ENCODE data around the gene ZMYND10. TPM values are rescaled to one million over a fixed set of nuclear protein-coding genes. Genes with fewer than 3 reads are reported as not detected.

The ZMYND10 gene
- total RNA-seq, 2 donors from 2014 or later, result 0.37 to 1.5 TPM

GRCh38 chr3:50350527-50351322 is 5.2 kb upstream of the ZMYND10 start, which contains the start of the genes CYB561D2 and NPRL2:
CYB561D2 (plus strand) TSS chr3:50350862; CDS start chr3:50351434, 572 bp downstream.
NPRL2 (minus strand) TSS chr3:50350775; CDS start chr3:50350652, 123 bp downstream.
- Histone ChIP-seq H3K4me3 (peak within 1 kb of the TSS; percentile 59), H3K9me3 (no peaks in the 10 kb centered on the region), H3K27ac (peak within 1 kb of the TSS; percentile 85), H3K9ac (ENCODE audit: low read depth in 2 of 2, low read length in 2 of 2) (peak within 1 kb of the TSS; percentile 71 to 92), H3K4me1 (peaks cover 18% of the 10 kb centered on the region), H3K27me3 (no peaks in the 10 kb centered on the region), H3K36me3 (peaks cover 8% of the 10 kb centered on the region)
- intact Hi-C loops (cut with DNase I), result no loop called here
- no peak for TF ChIP-seq CTCF (IDR thresholded peaks at IDR 0.05)
- DNase-seq, result peak; percentile 100

DNA sequence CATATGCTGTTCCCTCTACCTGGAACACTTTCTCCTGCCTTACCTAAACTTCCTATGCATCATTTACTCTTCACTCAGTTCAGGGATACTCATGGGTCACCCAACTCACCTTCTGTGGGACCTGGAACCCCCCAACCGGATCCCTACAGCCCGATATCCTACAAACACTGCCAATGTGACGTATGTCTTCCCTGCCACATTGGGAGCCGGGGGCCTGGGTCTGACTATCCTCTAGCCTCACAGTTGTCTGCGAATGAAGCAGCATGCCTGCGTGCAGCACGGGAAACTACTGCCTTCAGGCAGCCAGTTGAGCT is 4.6 kb upstream of the ZMYND10 start:
- H3K27me3 ChIP-seq, result no peaks in the 10 kb centered on the region
- H3K4me3 ChIP-seq, result peak overlapping the region; percentile 59
- peak overlapping the region; percentile 71 to 92 for H3K9ac ChIP-seq (ENCODE audit: low read depth in 2 of 2, low read length in 2 of 2)
- TF ChIP-seq CTCF (IDR thresholded peaks at IDR 0.05), result no peak
- peaks cover 21% of the 10 kb centered on the region for H3K4me1 ChIP-seq
- no peak for DNase-seq
- peaks cover 7% of the 10 kb centered on the region for H3K36me3 ChIP-seq
- H3K27ac ChIP-seq, result peak overlapping the region; percentile 85
- no peaks in the 10 kb centered on the region for H3K9me3 ChIP-seq
- intact Hi-C loops (cut with DNase I), result no loop called here

DNA sequence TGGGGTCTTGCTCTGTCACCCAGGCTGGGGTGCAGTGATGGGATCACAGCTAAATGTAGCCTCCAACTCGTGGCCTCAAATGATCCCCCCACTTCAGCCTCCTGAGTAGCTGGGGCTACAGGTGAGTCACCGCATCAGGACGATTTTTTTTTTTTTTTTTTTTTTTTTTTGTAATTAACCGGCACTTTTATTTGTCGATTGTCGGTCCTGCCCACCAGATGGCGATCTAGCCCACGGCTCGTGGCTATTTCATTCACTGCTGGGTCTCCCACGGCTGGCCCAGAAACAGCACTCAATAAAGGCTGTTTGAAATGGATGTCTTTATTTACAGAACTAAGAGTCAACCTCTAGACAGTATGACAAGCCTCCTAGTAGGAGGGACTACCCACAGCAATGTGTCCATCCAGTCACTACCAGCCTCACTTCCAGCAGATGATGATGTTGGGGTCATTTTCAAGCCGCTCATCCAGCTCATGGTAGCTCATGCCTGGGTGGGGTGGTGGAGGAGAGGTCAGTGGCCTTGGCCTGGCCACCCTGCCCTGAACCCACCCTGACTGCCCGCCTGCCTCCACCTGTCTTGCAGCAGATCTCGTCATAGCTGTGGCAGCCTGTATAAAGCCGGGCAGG is 1.8 kb upstream of the ZMYND10 start:
- no peaks in the 10 kb centered on the region for H3K36me3 ChIP-seq
- H3K4me1 ChIP-seq, result peaks cover 19% of the 10 kb centered on the region
- no peaks in the 10 kb centered on the region for H3K9me3 ChIP-seq
- H3K27ac ChIP-seq, result no peak overlapping the region
- TF ChIP-seq CTCF (IDR thresholded peaks at IDR 0.05), result peak; percentile 47
- peak; percentile 73 for DNase-seq
- no peaks in the 10 kb centered on the region for H3K27me3 ChIP-seq
- H3K4me3 ChIP-seq, result no peak overlapping the region
- no peak overlapping the region for H3K9ac ChIP-seq (ENCODE audit: low read depth in 2 of 2, low read length in 2 of 2)
- intact Hi-C loops (cut with DNase I), result loop anchor here (5.0 kb wide), 1 partner anchor 195 kb away; no protein-coding TSS in a partner anchor

DNA sequence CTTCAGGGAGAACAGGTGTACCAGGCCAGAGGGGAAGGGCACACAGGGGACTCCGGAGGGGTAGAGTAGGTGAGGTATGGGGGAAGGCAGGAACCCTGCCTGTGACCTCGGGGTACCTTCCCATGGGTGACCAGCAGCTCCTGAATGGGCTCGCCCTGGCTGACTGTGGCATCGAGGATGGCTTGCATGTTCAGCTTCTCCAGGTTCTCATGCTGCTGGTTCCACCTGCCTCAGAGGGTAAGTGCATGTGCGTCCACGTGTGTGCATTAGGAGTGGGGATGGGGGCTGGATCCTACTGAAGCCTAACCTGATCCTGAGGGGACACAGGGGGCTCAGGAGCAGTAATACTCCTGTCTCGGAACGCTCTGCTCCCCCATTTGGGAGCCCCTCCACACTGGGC is 524 bp downstream of the ZMYND10 start:
- no peaks in the 10 kb centered on the region for H3K36me3 ChIP-seq
- no peak for TF ChIP-seq CTCF (IDR thresholded peaks at IDR 0.05)
- no peak overlapping the region for H3K27ac ChIP-seq
- intact Hi-C loops (cut with DNase I), result loop anchor here (5.0 kb wide), 1 partner anchor 197 kb away; no protein-coding TSS in a partner anchor
- no peaks in the 10 kb centered on the region for H3K9me3 ChIP-seq
- H3K4me1 ChIP-seq, result peaks cover 10% of the 10 kb centered on the region
- no peak overlapping the region for H3K9ac ChIP-seq (ENCODE audit: low read depth in 2 of 2, low read length in 2 of 2)
- H3K27me3 ChIP-seq, result no peaks in the 10 kb centered on the region
- DNase-seq, result no peak
- peak overlapping the region; percentile 25 for H3K4me3 ChIP-seq

DNA sequence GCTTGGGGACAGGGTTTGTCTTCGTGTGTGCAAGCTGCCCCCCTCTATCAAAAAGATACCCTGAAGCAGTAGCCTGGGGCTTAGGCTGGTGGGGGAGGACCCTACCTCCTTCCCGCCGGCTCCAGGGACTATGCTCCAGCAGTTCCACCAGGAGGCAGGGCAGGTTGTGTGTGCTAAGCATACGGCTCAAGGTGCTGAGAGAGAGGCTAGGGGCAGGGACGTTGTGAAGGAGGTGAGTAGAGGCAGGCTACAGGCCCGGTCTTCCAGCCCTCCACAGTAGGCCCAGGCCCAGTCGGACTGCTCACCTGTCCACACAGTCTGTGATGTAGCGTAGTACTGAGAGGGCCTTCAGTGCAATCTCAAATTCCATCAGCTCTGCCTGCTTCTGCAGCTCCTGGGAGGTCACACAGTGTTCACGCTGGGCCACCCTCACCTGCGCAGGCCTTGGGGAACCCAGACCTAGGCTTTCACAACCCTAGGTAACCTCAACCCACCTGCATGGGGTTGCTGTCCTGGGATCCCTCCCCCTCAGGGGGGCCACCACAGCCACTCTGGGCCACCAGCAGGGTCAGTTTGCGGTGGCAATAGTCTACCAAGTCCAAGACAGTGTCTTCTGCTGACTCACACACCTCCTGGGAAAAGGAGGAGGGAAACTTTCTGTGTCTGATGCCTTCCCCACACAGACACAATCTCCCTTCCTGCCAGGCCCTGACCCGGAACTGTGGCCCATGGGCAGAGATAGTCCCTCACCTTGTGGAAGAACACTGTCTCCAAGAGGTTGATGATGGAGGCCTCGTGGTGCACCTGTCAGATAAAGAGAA is 2.5 kb downstream of the ZMYND10 start:
- Histone ChIP-seq H3K4me1 (peaks cover 3% of the 10 kb centered on the region), H3K4me3 (no peak overlapping the region), H3K27me3 (no peaks in the 10 kb centered on the region), H3K9ac (ENCODE audit: low read depth in 2 of 2, low read length in 2 of 2) (no peak overlapping the region), H3K27ac (no peak overlapping the region), H3K9me3 (no peaks in the 10 kb centered on the region), H3K36me3 (no peaks in the 10 kb centered on the region)
- TF ChIP-seq CTCF (IDR thresholded peaks at IDR 0.05), result no peak
- DNase-seq, result peak; percentile 17
- intact Hi-C loops (cut with DNase I), result no loop called here
